HL-60 (cell line): Measurements from ENCODE around the gene MEN1.

Experiments used
- DNase-seq, 2 experiments: peaks; one replicate each; pipeline ENCODE4 v3.0.0-alpha.2; 2010 to 2020; ENCODE audit warnings: low read depth in 1 of 2, low spot score in 1 of 2
- H3K27ac ChIP-seq: fragments of 250-450 bp; sonication (Bioruptor Pico); replicated peaks from 2 replicates; pipeline ENCODE4 v1.5.1; 2020; ENCODE audit warnings: mild to moderate bottlenecking, moderate library complexity
- H3K27me3 ChIP-seq: fragments of 250-450 bp; sonication (Bioruptor Pico); 2 replicates; pipeline ENCODE4 v1.5.1; 2021; ENCODE audit warnings: mild to moderate bottlenecking, moderate library complexity; ENCODE audit not compliant: insufficient read depth, poor library complexity, severe bottlenecking
- H3K4me3 ChIP-seq: replicated peaks from 2 replicates; pipeline ENCODE4 v1.5.1; 2011; ENCODE audit warnings: mild to moderate bottlenecking, control low read depth, low read length; ENCODE audit not compliant: insufficient read depth
- CTCF ChIP-seq: IDR thresholded peaks from one replicate; pipeline ENCODE4 v1.5.1; 2011; ENCODE audit warnings: low read length, control low read depth, inconsistent platforms; ENCODE audit not compliant: insufficient read depth
- GABPA ChIP-seq: IDR thresholded peaks from 2 replicates; pipeline ENCODE4 v1.6.1; 2012; ENCODE audit warnings: low read depth
- POLR2AphosphoS5 ChIP-seq: IDR thresholded peaks from 2 replicates; pipeline ENCODE4 v1.6.1; 2012; ENCODE audit warnings: low read depth
- REST ChIP-seq: IDR thresholded peaks from 2 replicates; pipeline ENCODE4 v1.6.1; 2012; ENCODE audit warnings: low read depth; ENCODE audit not compliant: insufficient replicate concordance
- SPI1 ChIP-seq: IDR thresholded peaks from 2 replicates; pipeline ENCODE4 v1.6.1; 2012; ENCODE audit warnings: low read depth, mild to moderate bottlenecking, borderline replicate concordance

Gene MEN1

GRCh38 chr11:64827451-64827839 is 17.1 kb upstream of the MEN1 start:
- no peak overlapping the region for H3K4me3 ChIP-seq
- no peak for DNase-seq
- H3K27me3 ChIP-seq = no peaks in the 10 kb centered on the region
- no peak overlapping the region for H3K27ac ChIP-seq
- TF ChIP-seq POLR2AphosphoS5 (no peak), CTCF (no peak), SPI1 (no peak), REST (no peak), GABPA (no peak)

- no peak for DNase-seq
- H3K4me3 ChIP-seq = no peak overlapping the region
- H3K27ac ChIP-seq = no peak overlapping the region
- no peaks in the 10 kb centered on the region for H3K27me3 ChIP-seq
- no peak for TF ChIP-seq POLR2AphosphoS5
- no peak for TF ChIP-seq GABPA
- no peak for TF ChIP-seq SPI1
- TF ChIP-seq REST = no peak
- TF ChIP-seq CTCF = no peak
Measured at GRCh38 chr11:64826578-64827450, 16.5 kb upstream of the MEN1 start.

GRCh38 chr11:64826062-64826461 is 15.7 kb upstream of the MEN1 start:
- H3K27me3 ChIP-seq = no peaks in the 10 kb centered on the region
- TF ChIP-seq POLR2AphosphoS5 (no peak), GABPA (no peak), REST (no peak), SPI1 (no peak), CTCF (no peak)
- no peak overlapping the region for H3K4me3 ChIP-seq
- no peak overlapping the region for H3K27ac ChIP-seq
- no peak for DNase-seq
